Lung (tissue), 12 donors: ENCODE measurements around the gene TMTC2. TPM values are rescaled to one million over a fixed set of nuclear protein-coding genes. Genes with fewer than 3 reads are reported as not detected.

Source experiments
- ATAC-seq: fragments of 200-7000 bp; cut with Tn5 transposase; one replicate; pipeline ENCODE4 v1.9.1; 2020; ENCODE audit warnings: moderate number of reproducible peaks; ENCODE audit not compliant: insufficient read depth, low FRiP score
- DNase-seq, 3 donors: peaks; one replicate each; pipeline ENCODE4 v3.0.0-alpha.2; 2013 to 2017
- H3K27ac ChIP-seq, 2 donors: one replicate each; pipeline ENCODE4 v1.5.1; 2013; ENCODE audit warnings: mild to moderate bottlenecking in 2 of 2, moderate library complexity in 2 of 2, control low read depth in 1 of 2, inconsistent platforms in 1 of 2, low read depth in 1 of 2, low read length in 1 of 2
- H3K27me3 ChIP-seq, 3 donors: one replicate each; pipeline ENCODE4 v1.5.1; 2013; ENCODE audit warnings: low read length in 2 of 3; ENCODE audit not compliant: control insufficient read depth in 3 of 3, insufficient read depth in 3 of 3
- H3K36me3 ChIP-seq, 4 donors: one replicate each; pipeline ENCODE4 v1.5.1; 2013; ENCODE audit warnings: low read length in 4 of 4, mild to moderate bottlenecking in 1 of 4, moderate library complexity in 1 of 4; ENCODE audit not compliant: control insufficient read depth in 4 of 4, insufficient read depth in 4 of 4
- H3K4me1 ChIP-seq, 5 donors: one replicate each; pipeline ENCODE4 v1.5.1; 2013; ENCODE audit warnings: low read length in 5 of 5, mild to moderate bottlenecking in 2 of 5, moderate library complexity in 1 of 5; ENCODE audit not compliant: control insufficient read depth in 5 of 5, insufficient read depth in 5 of 5
- H3K4me3 ChIP-seq: one replicate; pipeline ENCODE4 v1.5.1; 2013; ENCODE audit warnings: mild to moderate bottlenecking, control low read depth, moderate library complexity
- H3K9ac ChIP-seq, 2 donors: one replicate each; pipeline ENCODE4 v1.5.1; 2013; ENCODE audit warnings: low read length in 2 of 2, control low read depth in 1 of 2; ENCODE audit not compliant: insufficient read depth in 1 of 2
- H3K9me3 ChIP-seq, 4 donors: one replicate each; pipeline ENCODE4 v1.5.1; 2013; ENCODE audit warnings: low read length in 3 of 4, mild to moderate bottlenecking in 1 of 4, moderate library complexity in 1 of 4; ENCODE audit not compliant: control insufficient read depth in 4 of 4, insufficient read depth in 3 of 4
- WGBS, 2 donors: extraction: QIAGEN DNeasy Blood & Tissue Kit; methylation state at CpG; one replicate each; pipeline ENCODE4 v1.1.7; 2013; 5-methylcytosine and 5-hydroxymethylcytosine counted together
- polyA plus RNA-seq, 2 donors: library from polyadenylated mRNA; stranded (reverse); fragments of 200-250 nt; gene quantifications; one replicate each; pipeline ENCODE4 v1.2.1, GENCODE V29; 2013
- total RNA-seq, 2 donors: library from RNA; depleted of rRNA in 1 of 2; stranded (reverse); fragments of >200 nt in 1 of 2; gene quantifications; one replicate each; pipeline ENCODE4 v1.2.1, GENCODE V29; 2014 to 2021
- TF ChIP-seq, protein P1 (sequence below): IDR thresholded peaks from 2 replicates; pipeline ENCODE4 v1.5.1; 2012; ENCODE audit warnings: mild to moderate bottlenecking; ENCODE audit errors: control extremely low read depth, extremely low read depth
- donor health status: control.
- donor health status: control.
- donor health status: Bipolar disorder and iron deficiency.
- donor health status: healthy.
- donor health status: DM: yes; HTN: yes; CAD: no.

The TMTC2 gene
- total and polyA plus RNA-seq, 4 donors, result 5.3 to 77.1 (median 14.0) TPM

DNA sequence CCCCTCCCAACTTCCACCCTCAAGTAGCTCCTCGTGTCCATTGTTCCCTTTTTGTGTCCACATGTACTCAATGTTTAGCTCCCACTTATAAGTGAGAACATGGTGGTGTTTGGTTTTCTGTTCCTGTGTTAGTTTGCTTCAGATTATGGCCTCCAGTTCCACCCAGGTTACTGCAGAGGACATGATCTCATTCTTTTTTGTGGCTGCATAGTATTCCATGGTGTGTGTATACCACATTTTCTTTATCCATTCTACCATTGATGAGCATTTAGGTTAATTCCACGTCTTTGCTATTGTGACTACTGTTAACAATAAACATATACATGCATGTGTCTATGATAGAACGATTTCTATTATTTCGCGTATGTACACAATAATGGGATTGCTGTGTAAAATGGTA, 362.6 kb downstream of the TMTC2 start:
- Histone ChIP-seq H3K9ac (no peak overlapping the region), H3K4me3 (no peak overlapping the region), H3K9me3 (peaks cover 0 to 2% (median 0%) of the 10 kb centered on the region in 4 donors), H3K4me1 (no peaks in the 10 kb centered on the region), H3K27ac (no peak overlapping the region), H3K27me3 (no peaks in the 10 kb centered on the region), H3K36me3 (peaks cover 0 to 2% (median 0%) of the 10 kb centered on the region in 4 donors)
- WGBS, 2 donors, result 92 to 93% methylated on average over 5 of the region's 5 CpGs
- DNase-seq (no peak), ATAC-seq (no peak)
- TF ChIP-seq, protein P1, sequence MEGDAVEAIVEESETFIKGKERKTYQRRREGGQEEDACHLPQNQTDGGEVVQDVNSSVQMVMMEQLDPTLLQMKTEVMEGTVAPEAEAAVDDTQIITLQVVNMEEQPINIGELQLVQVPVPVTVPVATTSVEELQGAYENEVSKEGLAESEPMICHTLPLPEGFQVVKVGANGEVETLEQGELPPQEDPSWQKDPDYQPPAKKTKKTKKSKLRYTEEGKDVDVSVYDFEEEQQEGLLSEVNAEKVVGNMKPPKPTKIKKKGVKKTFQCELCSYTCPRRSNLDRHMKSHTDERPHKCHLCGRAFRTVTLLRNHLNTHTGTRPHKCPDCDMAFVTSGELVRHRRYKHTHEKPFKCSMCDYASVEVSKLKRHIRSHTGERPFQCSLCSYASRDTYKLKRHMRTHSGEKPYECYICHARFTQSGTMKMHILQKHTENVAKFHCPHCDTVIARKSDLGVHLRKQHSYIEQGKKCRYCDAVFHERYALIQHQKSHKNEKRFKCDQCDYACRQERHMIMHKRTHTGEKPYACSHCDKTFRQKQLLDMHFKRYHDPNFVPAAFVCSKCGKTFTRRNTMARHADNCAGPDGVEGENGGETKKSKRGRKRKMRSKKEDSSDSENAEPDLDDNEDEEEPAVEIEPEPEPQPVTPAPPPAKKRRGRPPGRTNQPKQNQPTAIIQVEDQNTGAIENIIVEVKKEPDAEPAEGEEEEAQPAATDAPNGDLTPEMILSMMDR, result no peak

DNA sequence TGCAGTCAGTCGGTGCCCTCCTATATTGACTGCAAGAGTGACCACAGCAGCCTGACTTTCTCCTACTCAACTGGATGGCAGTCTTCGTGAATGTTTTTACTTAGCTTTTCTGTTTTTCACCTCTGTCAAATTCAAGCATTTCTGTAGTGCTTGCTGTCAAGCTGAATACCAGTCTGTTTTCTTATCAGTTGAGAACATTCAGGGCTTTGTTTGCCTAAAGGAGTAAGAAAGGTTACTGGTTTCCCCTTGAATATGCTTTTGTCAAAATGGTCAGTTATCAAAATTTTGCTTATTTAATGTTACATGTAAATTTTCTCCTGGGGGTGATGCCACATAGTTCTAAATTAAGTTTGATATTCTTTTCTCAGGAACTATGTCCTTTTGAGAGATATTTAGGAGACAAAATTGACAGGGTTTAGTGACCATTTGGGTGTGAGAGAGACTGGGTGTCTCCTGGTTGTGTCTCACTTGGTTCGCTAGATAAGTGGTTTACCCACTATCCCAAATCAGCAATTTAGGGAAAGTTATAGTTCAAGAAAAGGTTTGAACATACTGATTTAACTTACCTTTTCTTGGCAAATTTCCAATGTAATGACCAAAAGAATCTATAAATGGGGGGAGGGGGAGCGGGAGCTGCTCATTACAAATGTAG, 366.3 kb downstream of the TMTC2 start:
- TF ChIP-seq, protein P1, result no peak
- no peak for ATAC-seq
- H3K4me1 ChIP-seq, result no peaks in the 10 kb centered on the region
- H3K27me3 ChIP-seq, result no peaks in the 10 kb centered on the region
- 74 to 80% methylated on average over 4 of the region's 4 CpGs for WGBS, 2 donors
- no peak for DNase-seq
- no peak overlapping the region for H3K4me3 ChIP-seq
- peaks cover 0 to 2% (median 0%) of the 10 kb centered on the region in 4 donors for H3K9me3 ChIP-seq
- H3K27ac ChIP-seq, result no peak overlapping the region
- H3K9ac ChIP-seq, result no peak overlapping the region
- H3K36me3 ChIP-seq, result peaks cover 0 to 2% (median 0%) of the 10 kb centered on the region in 4 donors

DNA sequence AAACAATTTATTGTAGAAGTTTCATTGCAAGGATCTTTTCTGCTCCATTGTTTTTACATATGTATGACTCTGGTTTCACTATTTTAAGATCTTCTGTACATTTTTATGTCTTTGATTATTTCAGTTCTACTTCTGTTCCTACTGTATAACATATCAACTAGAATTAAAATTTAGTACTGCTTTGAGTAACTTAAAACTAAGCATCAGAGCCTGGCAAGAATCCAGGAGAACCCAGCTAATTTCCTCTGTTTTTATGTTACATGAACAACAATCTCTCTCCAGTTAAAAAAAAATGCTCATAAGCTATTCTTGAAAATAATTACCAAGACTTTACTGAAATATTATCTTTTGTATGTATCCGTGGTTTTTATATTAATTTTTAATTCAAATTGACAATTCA, 370.7 kb downstream of the TMTC2 start:
- Histone ChIP-seq H3K27me3 (no peaks in the 10 kb centered on the region), H3K27ac (no peak overlapping the region), H3K9ac (no peak overlapping the region), H3K36me3 (peaks cover 0 to 2% (median 0%) of the 10 kb centered on the region in 4 donors), H3K4me3 (no peak overlapping the region), H3K4me1 (no peaks in the 10 kb centered on the region), H3K9me3 (no peaks in the 10 kb centered on the region)
- DNase-seq, result peak in 2 of 3 donors; percentile 54 to 79
- no peak for ATAC-seq
- TF ChIP-seq, protein P1, result no peak
- 67 to 70% methylated on average over 1 of the region's 1 CpG for WGBS, 2 donors

DNA sequence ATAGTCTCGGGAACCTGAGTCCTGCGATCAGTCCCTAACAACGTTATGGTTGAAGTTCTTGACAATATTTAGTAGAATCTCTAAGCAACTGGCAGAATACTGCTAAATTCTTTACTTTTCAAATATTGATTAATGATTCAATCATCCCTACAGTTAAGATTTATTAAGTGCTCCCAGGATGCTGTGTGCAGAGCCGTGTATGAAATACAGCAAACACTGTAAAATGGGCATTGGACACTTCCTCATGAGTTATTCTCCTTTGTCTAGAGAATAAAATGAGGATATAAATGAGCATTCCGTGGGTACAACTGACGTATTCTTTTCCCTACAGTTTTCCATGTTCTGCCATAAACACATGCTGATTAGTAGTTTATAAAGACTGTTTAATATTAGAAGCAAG, 372.4 kb downstream of the TMTC2 start:
- TF ChIP-seq, protein P1, result no peak
- H3K4me3 ChIP-seq, result no peak overlapping the region
- DNase-seq (no peak), ATAC-seq (no peak)
- no peak overlapping the region for H3K27ac ChIP-seq
- H3K4me1 ChIP-seq, result no peaks in the 10 kb centered on the region
- peaks cover 0 to 2% (median 0%) of the 10 kb centered on the region in 4 donors for H3K36me3 ChIP-seq
- no peaks in the 10 kb centered on the region for H3K27me3 ChIP-seq
- no peaks in the 10 kb centered on the region for H3K9me3 ChIP-seq
- no peak overlapping the region for H3K9ac ChIP-seq
- WGBS, 2 donors, result 64 to 73% methylated on average over 6 of the region's 6 CpGs
